H1 (cell line): ENCODE measurements around the gene NEBL. TPM values are rescaled to one million over a fixed set of nuclear protein-coding genes. Genes with fewer than 3 reads are reported as not detected.

Source experiments
- CTCF ChIA-PET: fragments of 300-600 bp; sonication (Branson Sonifier 250); formaldehyde crosslinking; loops from one replicate; lab custom pipeline; 2021; ENCODE audit not compliant: partially characterized antibody; lab: Charles Lee
- POLR2A ChIA-PET: fragments of 300-600 bp; sonication (Branson Sonifier 250); formaldehyde crosslinking; loops from one replicate; lab custom pipeline; 2021; ENCODE audit warnings: inconsistent platforms; ENCODE audit not compliant: partially characterized antibody; lab: Charles Lee
- DNase-seq, 2 experiments: peaks; one replicate each; pipeline versions ENCODE4 v3.0.0 to v3.0.0-alpha.2; 2010 to 2022; ENCODE audit warnings: low spot score in 2 of 2, low read depth in 1 of 2, mixed read lengths in 1 of 2
- FAIRE-seq: peaks from 2 replicates; lab custom pipeline; 2011; peaks lifted over from hg19 to GRCh38; lab: Jason Lieb, UNC
- H2AFZ ChIP-seq: 2 replicates; pipeline ENCODE4 v1.8.1; 2012; ENCODE audit warnings: low read length, inconsistent platforms
- H2AK5ac ChIP-seq: 2 replicates; pipeline ENCODE4 v1.6.1; 2013; ENCODE audit warnings: low read depth, low read length
- H2BK120ac ChIP-seq: replicated peaks from 2 replicates; pipeline ENCODE3; 2013; ENCODE audit warnings: low read depth, low read length, inconsistent platforms
- H2BK12ac ChIP-seq: 2 replicates; pipeline ENCODE4 v1.6.1; 2013; ENCODE audit warnings: low read depth, low read length
- H2BK15ac ChIP-seq: 2 replicates; pipeline ENCODE4 v1.6.1; 2013; ENCODE audit warnings: low read length
- H2BK20ac ChIP-seq: 2 replicates; pipeline ENCODE4 v1.6.1; 2013; ENCODE audit warnings: low read length
- H2BK5ac ChIP-seq: 2 replicates; pipeline ENCODE4 v1.6.1; 2013; ENCODE audit warnings: low read depth, low read length
- H3K14ac ChIP-seq: 2 replicates; pipeline ENCODE4 v1.6.1; 2013; ENCODE audit warnings: inconsistent platforms; ENCODE audit not compliant: insufficient read length
- H3K18ac ChIP-seq: 2 replicates; pipeline ENCODE4 v1.6.1; 2013; ENCODE audit warnings: low read length; ENCODE audit errors: extremely low read depth
- H3K23ac ChIP-seq: 2 replicates; pipeline ENCODE4 v1.6.1; 2013; ENCODE audit warnings: inconsistent platforms; ENCODE audit not compliant: insufficient read length
- H3K23me2 ChIP-seq: 2 replicates; pipeline ENCODE4 v1.6.1; 2013; ENCODE audit warnings: low read depth, low read length
- H3K27ac ChIP-seq: 2 replicates; pipeline ENCODE4 v1.6.1; 2011; ENCODE audit warnings: low read depth, low read length, inconsistent platforms
- H3K27me3 ChIP-seq, 4 experiments: replicated peaks in 1 of 4; 1 replicate in 1 of 4; 2 replicates in 3 of 4; pipeline versions ENCODE4 v1.6.1 to v1.8.1; 2011 to 2013; ENCODE audit warnings: low read length in 3 of 4, mild to moderate bottlenecking in 3 of 4, inconsistent platforms in 2 of 4, mixed read lengths in 2 of 4, moderate library complexity in 1 of 4; ENCODE audit not compliant: control insufficient read depth in 3 of 4, insufficient read depth in 3 of 4; ENCODE audit errors: extremely low read depth in 1 of 4
- H3K36me3 ChIP-seq, 4 experiments: 2 replicates each; pipeline versions ENCODE4 v1.6.1 to v1.8.1; 2011 to 2013; ENCODE audit warnings: mild to moderate bottlenecking in 4 of 4, low read length in 3 of 4, moderate library complexity in 2 of 4, control low read depth in 1 of 4, inconsistent platforms in 1 of 4; ENCODE audit not compliant: insufficient read depth in 4 of 4, control insufficient read depth in 2 of 4
- H3K4ac ChIP-seq: replicated peaks from 2 replicates; pipeline ENCODE3; 2013; ENCODE audit warnings: low read length, low read depth, mixed read lengths, inconsistent platforms; ENCODE audit not compliant: insufficient read length
- H3K4me1 ChIP-seq, 4 experiments: replicated peaks in 1 of 4; 1 replicate in 1 of 4; 2 replicates in 3 of 4; pipeline versions ENCODE4 v1.6.1 to v1.8.1; 2011 to 2013; ENCODE audit warnings: low read length in 3 of 4, inconsistent platforms in 2 of 4, mixed read lengths in 1 of 4; ENCODE audit not compliant: insufficient read depth in 4 of 4, control insufficient read depth in 3 of 4
- H3K4me2 ChIP-seq, 2 experiments: 2 replicates each; pipeline versions ENCODE4 v1.6.1 to v1.8.1; 2011 to 2013; ENCODE audit warnings: low read depth in 2 of 2, low read length in 2 of 2, control low read depth in 1 of 2, inconsistent platforms in 1 of 2, mild to moderate bottlenecking in 1 of 2; ENCODE audit not compliant: insufficient read depth in 1 of 2
- H3K4me3 ChIP-seq, 4 experiments: fragments of 200-600, 300-600 bp in 1 of 4; sonication (generic), shearing (Covaris generic), sonication (Bioruptor Twin) in 1 of 4; 2 replicates each; pipeline versions ENCODE4 v1.5.1 to v1.8.1; 2011 to 2016; ENCODE audit warnings: low read length in 4 of 4, low read depth in 3 of 4, control low read depth in 2 of 4, inconsistent platforms in 2 of 4, mild to moderate bottlenecking in 2 of 4, mixed read lengths in 1 of 4, moderate library complexity in 1 of 4; ENCODE audit not compliant: insufficient read depth in 2 of 4; ENCODE audit errors: extremely low read depth in 1 of 4
- H3K56ac ChIP-seq: replicated peaks from 2 replicates; pipeline ENCODE3; 2013; ENCODE audit warnings: low read depth, mild to moderate bottlenecking, mixed read lengths, low read length, inconsistent platforms; ENCODE audit not compliant: insufficient read length
- H3K79me1 ChIP-seq: 2 replicates; pipeline ENCODE4 v1.6.1; 2013; ENCODE audit warnings: low read depth, low read length, control low read depth
- H3K79me2 ChIP-seq, 2 experiments: 2 replicates each; pipeline versions ENCODE4 v1.6.1 to v1.8.1; 2012 to 2013; ENCODE audit warnings: low read length in 2 of 2, mild to moderate bottlenecking in 2 of 2, inconsistent platforms in 1 of 2; ENCODE audit not compliant: insufficient read depth in 2 of 2, control insufficient read depth in 1 of 2
- H3K9ac ChIP-seq, 4 experiments: replicated peaks in 1 of 4; 1 replicate in 1 of 4; 2 replicates in 3 of 4; pipeline versions ENCODE4 v1.6.1 to v1.8.1; 2011 to 2013; ENCODE audit warnings: low read depth in 3 of 4, low read length in 3 of 4, control low read depth in 2 of 4, mild to moderate bottlenecking in 2 of 4, moderate library complexity in 2 of 4, inconsistent platforms in 1 of 4; ENCODE audit errors: extremely low read depth in 1 of 4
- H3K9me3 ChIP-seq, 2 experiments: 2 replicates each; pipeline versions ENCODE4 v1.6.1 to v1.8.1; 2012 to 2013; ENCODE audit warnings: mild to moderate bottlenecking in 2 of 2, moderate library complexity in 2 of 2, control low read depth in 1 of 2, inconsistent platforms in 1 of 2, low read depth in 1 of 2, low read length in 1 of 2, mixed read lengths in 1 of 2; ENCODE audit not compliant: insufficient read depth in 2 of 2
- H4K20me1 ChIP-seq, 2 experiments: replicated peaks in 1 of 2; 2 replicates each; pipeline versions ENCODE3 to v1.8.1; 2011 to 2013; ENCODE audit warnings: inconsistent platforms in 2 of 2, low read length in 2 of 2, mild to moderate bottlenecking in 1 of 2; ENCODE audit not compliant: insufficient read depth in 2 of 2, control insufficient read depth in 1 of 2
- H4K5ac ChIP-seq: 2 replicates; pipeline ENCODE4 v1.6.1; 2013; ENCODE audit warnings: low read length, low read depth, mixed read lengths, inconsistent platforms; ENCODE audit not compliant: insufficient read length
- H4K8ac ChIP-seq: 2 replicates; pipeline ENCODE4 v1.8.0; 2013; ENCODE audit warnings: mild to moderate bottlenecking, moderate library complexity, low read length, inconsistent platforms; ENCODE audit not compliant: insufficient read depth; ENCODE audit errors: extremely low read depth
- H4K91ac ChIP-seq: replicated peaks from 2 replicates; pipeline ENCODE3; 2013; ENCODE audit warnings: low read length, mixed read lengths, inconsistent platforms; ENCODE audit not compliant: insufficient read length
- CBX8 ChIP-seq: fragments of 300-800, 300-1000 bp; sonication (generic); IDR thresholded peaks from 2 replicates; pipeline ENCODE4 v1.7.1; 2016; ENCODE audit warnings: low read depth, low read length, borderline replicate concordance
- CTBP2 ChIP-seq: IDR thresholded peaks from 2 replicates; pipeline ENCODE4 v1.7.0; 2011; ENCODE audit warnings: borderline replicate concordance, mild to moderate bottlenecking, moderate library complexity, mixed read lengths, low read length; ENCODE audit not compliant: insufficient read depth, insufficient read length
- EGR1 ChIP-seq: IDR thresholded peaks from 2 replicates; pipeline ENCODE4 v1.6.1; 2011; ENCODE audit warnings: low read depth, low read length, borderline replicate concordance
- EP300 ChIP-seq, 2 experiments: IDR thresholded peaks; 1 replicate in 1 of 2; 2 replicates in 1 of 2; pipeline ENCODE4 v1.6.1; 2011 to 2012; ENCODE audit warnings: low read depth in 2 of 2, low read length in 2 of 2, mild to moderate bottlenecking in 2 of 2, borderline replicate concordance in 1 of 2, inconsistent platforms in 1 of 2, moderate library complexity in 1 of 2
- POU5F1 ChIP-seq: IDR thresholded peaks from 2 replicates; pipeline ENCODE4 v1.6.1; 2011; ENCODE audit warnings: low read depth, mild to moderate bottlenecking, low read length, moderate library complexity
- RFX5 ChIP-seq: IDR thresholded peaks from 2 replicates; pipeline ENCODE4 v1.6.1; 2011; ENCODE audit warnings: low read depth, low read length, improper control_type of control experiment, borderline replicate concordance
- SIX5 ChIP-seq: IDR thresholded peaks from 2 replicates; pipeline ENCODE4 v1.6.1; 2011; ENCODE audit warnings: mild to moderate bottlenecking, low read depth, low read length
- ZNF274 ChIP-seq: IDR thresholded peaks from 2 replicates; pipeline ENCODE4 v1.7.0; 2012; ENCODE audit warnings: low read length, borderline replicate concordance; ENCODE audit errors: extremely low read depth
- WGBS, 2 experiments: shearing (Covaris generic) in 1 of 2; methylation state at CpG; one replicate each; pipeline versions ENCODE4 v1.1.6 to v1.1.7; 2013 to 2015; ENCODE audit warnings: low lambda C conversion rate in 2 of 2, mixed read lengths in 2 of 2, inconsistent platforms in 1 of 2, low coverage in 1 of 2, missing lambda C conversion rate in 1 of 2; ENCODE audit not compliant: insufficient replicate concordance in 2 of 2, insufficient coverage in 1 of 2, insufficient read length in 1 of 2; ENCODE audit errors: extremely low coverage in 1 of 2, missing lambda C conversion rate in 1 of 2; 5-methylcytosine and 5-hydroxymethylcytosine counted together
- polyA plus RNA-seq, 7 experiments: library from polyadenylated mRNA; depleted of rRNA in 3 of 7; stranded (reverse) in 5 of 7; unstranded in 2 of 7; fragments of >200 nt in 5 of 7; fragments of 200-250 nt in 2 of 7; gene quantifications; 1 replicate in 5 of 7; 2 replicates in 1 of 7; 4 replicates in 1 of 7; pipeline versions ENCODE4 v1.2.1 to v1.2.3, GENCODE V29; 2011 to 2013; ENCODE audit warnings: missing spikeins in 2 of 7, mixed read lengths in 2 of 7
- total RNA-seq: library from RNA; stranded (reverse); fragmentation: NEBNext Ultra II Directional; extraction: Animal tissue kit (Norgen Biotek cat#: 25700); gene quantifications from 2 replicates; pipeline ENCODE4 v1.2.1, GENCODE V29; 2021

Gene NEBL
- total and polyA plus RNA-seq, 2 of the 8 experiments (the other 6 are each of a cell fraction or from before 2014, with no cell fraction given): 7.5 to 10.5 TPM

DNA sequence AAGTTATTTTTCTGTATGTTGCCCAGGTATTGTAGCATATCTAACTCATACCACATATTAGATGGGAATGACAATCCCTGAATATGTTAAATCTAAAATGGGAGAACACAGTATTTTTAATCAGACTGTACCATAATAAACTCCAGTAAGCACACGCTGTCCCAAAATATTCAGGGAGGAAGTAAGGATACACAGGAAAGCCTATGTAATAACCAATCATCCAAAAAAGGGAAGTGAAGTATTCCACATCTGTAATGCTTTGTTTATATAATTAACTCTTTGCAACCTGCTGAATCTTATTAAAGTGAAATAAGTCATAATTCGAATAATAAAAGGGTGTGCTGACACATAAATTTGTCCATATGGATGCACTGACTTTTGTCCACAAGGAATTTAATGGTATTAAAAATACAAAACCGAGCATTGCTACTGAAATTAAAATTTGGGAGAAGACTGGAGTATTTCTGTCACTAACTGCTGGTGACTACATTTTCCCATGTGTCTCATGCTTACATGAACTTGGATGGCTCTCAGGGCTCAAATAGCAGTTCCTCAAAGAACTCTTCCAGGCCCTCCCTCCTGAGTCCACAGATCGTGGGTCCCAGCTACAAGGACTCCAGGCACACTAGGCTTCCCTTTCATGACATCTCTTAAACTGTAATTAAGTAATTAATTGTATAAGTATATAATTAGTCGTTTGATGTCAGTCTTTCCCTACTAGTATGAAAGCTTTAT lies 120.6 kb downstream of the NEBL start:
- no peak overlapping the region for H4K8ac ChIP-seq
- POLR2A ChIA-PET: interaction anchor here (0.8 kb wide), 1 partner anchor 961 kb away, joined by 3 read pairs; no protein-coding TSS in a partner anchor

More for the DNA sequence above, 120.6 kb downstream of the NEBL start:
- no peaks in the 10 kb centered on the region for H3K79me1 ChIP-seq
- H2BK20ac ChIP-seq: no peak overlapping the region
- no peak overlapping the region for H3K4ac ChIP-seq
- no peaks in the 10 kb centered on the region for H3K23me2 ChIP-seq
- no peak overlapping the region for H2AK5ac ChIP-seq
- no peaks in the 10 kb centered on the region for H3K36me3 ChIP-seq
- H4K20me1 ChIP-seq: no peaks in the 10 kb centered on the region
- FAIRE-seq (no peak), DNase-seq (no peak)
- no peak overlapping the region for H2BK15ac ChIP-seq
- H3K4me1 ChIP-seq: no peaks in the 10 kb centered on the region
- H3K79me2 ChIP-seq: no peaks in the 10 kb centered on the region
- TF ChIP-seq EP300 (IDR thresholded peaks at IDR 0.05; ENCODE audit: borderline replicate concordance in 1 of 2, low read depth in 2 of 2, low read length in 2 of 2) (no peak), CBX8 (no peak), ZNF274 (no peak), CTBP2 (no peak), EGR1 (no peak), RFX5 (no peak), SIX5 (no peak), POU5F1 (no peak)
- 81% methylated on average over 5 of the region's 5 CpGs; no CpG with 5 or more reads in 1 of the 2 experiments for WGBS, 2 experiments
- no peaks in the 10 kb centered on the region for H3K27me3 ChIP-seq
- no peak overlapping the region for H3K4me3 ChIP-seq
- no peak overlapping the region for H3K27ac ChIP-seq
- CTCF ChIA-PET: no interaction called here
- no peak overlapping the region for H4K5ac ChIP-seq
- no peak overlapping the region for H2BK5ac ChIP-seq
- no peak overlapping the region for H2AFZ ChIP-seq
- no peak overlapping the region for H3K56ac ChIP-seq
- no peak overlapping the region for H3K14ac ChIP-seq
- no peak overlapping the region for H3K9ac ChIP-seq
- H3K9me3 ChIP-seq: no peaks in the 10 kb centered on the region
- no peak overlapping the region for H2BK12ac ChIP-seq
- H3K18ac ChIP-seq: no peak overlapping the region
- no peak overlapping the region for H2BK120ac ChIP-seq
- no peak overlapping the region for H4K91ac ChIP-seq
- no peak overlapping the region for H3K23ac ChIP-seq
- no peak overlapping the region for H3K4me2 ChIP-seq
